Panc1 (cell line): Measurements from ENCODE around the gene GAS7. TPM values are rescaled to one million over a fixed set of nuclear protein-coding genes. Genes with fewer than 3 reads are reported as not detected.

Experiments used
- ATAC-seq: fragments of 200-7000 bp; cut with Tn5 transposase; 2 replicates; pipeline ENCODE4 v1.9.1; 2020; ENCODE audit warnings: mild to moderate bottlenecking, moderate library complexity
- BruUV-seq: library from RNA; stranded (reverse); fragments of 400-500 nt; replicated peaks from 2 replicates; lab custom pipeline; 2021; lab: Mats Ljungman, UMichigan
- CTCF ChIA-PET: fragments of 300-600 bp; sonication (Branson Sonifier 250); formaldehyde crosslinking; loops from one replicate; lab custom pipeline; 2022; ENCODE audit warnings: antibody characterized with exemption; lab: Charles Lee
- POLR2A ChIA-PET: fragments of 300-600 bp; sonication (Branson Sonifier 250); formaldehyde crosslinking; loops from one replicate; lab custom pipeline; 2022; ENCODE audit warnings: antibody characterized with exemption; lab: Charles Lee
- DNase-seq: peaks from one replicate; pipeline ENCODE4 v3.0.0-alpha.2; 2010; ENCODE audit warnings: low read depth, low spot score
- H3K27ac ChIP-seq: 2 replicates; pipeline ENCODE4 v1.5.1; 2011; ENCODE audit warnings: mild to moderate bottlenecking, low read length, inconsistent platforms
- H3K27me3 ChIP-seq: fragments of 200-500 bp; sonication (Bioruptor generic); 2 replicates; pipeline ENCODE4 v1.6.0; 2014; ENCODE audit warnings: low read length, inconsistent platforms; ENCODE audit not compliant: control insufficient read depth, insufficient read depth
- H3K36me3 ChIP-seq: fragments of 200-500 bp; sonication (Bioruptor generic); 2 replicates; pipeline ENCODE4 v1.5.1; 2014; ENCODE audit warnings: inconsistent platforms, mild to moderate bottlenecking, low read length, moderate library complexity; ENCODE audit not compliant: control insufficient read depth, insufficient read depth
- H3K4me1 ChIP-seq: 2 replicates; pipeline ENCODE4 v1.5.1; 2011; ENCODE audit warnings: inconsistent platforms, mild to moderate bottlenecking, low read length, moderate library complexity; ENCODE audit not compliant: control insufficient read depth, insufficient read depth
- H3K4me3 ChIP-seq, 2 experiments: 2 replicates each; pipeline ENCODE4 v1.5.1; 2011 to 2012; ENCODE audit warnings: low read depth in 2 of 2, low read length in 2 of 2, mild to moderate bottlenecking in 2 of 2, inconsistent platforms in 1 of 2, moderate library complexity in 1 of 2
- H3K9me3 ChIP-seq: fragments of 200-500 bp; sonication (Bioruptor generic); 2 replicates; pipeline ENCODE4 v1.5.1; 2014; ENCODE audit warnings: low read depth, mild to moderate bottlenecking, inconsistent platforms, low read length, moderate library complexity; ENCODE audit not compliant: control insufficient read depth, insufficient read depth
- CTCF ChIP-seq: fragments of 450-650 bp; IDR thresholded peaks from 2 replicates; pipeline ENCODE4 v1.5.1; 2017; ENCODE audit warnings: mild to moderate bottlenecking
- POLR2AphosphoS5 ChIP-seq: IDR thresholded peaks from 2 replicates; pipeline ENCODE4 v1.6.1; 2012; ENCODE audit warnings: mild to moderate bottlenecking, low read depth, low read length, moderate library complexity
- REST ChIP-seq, 2 experiments: IDR thresholded peaks; 2 replicates each; pipeline ENCODE4 v1.6.1; 2011 to 2012; ENCODE audit warnings: low read depth in 2 of 2, control low read depth in 1 of 2, low read length in 1 of 2, mild to moderate bottlenecking in 1 of 2, moderate library complexity in 1 of 2; ENCODE audit not compliant: insufficient read depth in 1 of 2
- SIN3A ChIP-seq: IDR thresholded peaks from 2 replicates; pipeline ENCODE4 v1.6.1; 2012; ENCODE audit warnings: low read depth, mild to moderate bottlenecking, low read length, moderate library complexity, borderline replicate concordance; ENCODE audit not compliant: insufficient read depth
- TCF7L2 ChIP-seq: IDR thresholded peaks from 2 replicates; pipeline ENCODE4 v1.6.1; 2011; ENCODE audit warnings: mild to moderate bottlenecking, low read depth, low read length, inconsistent platforms
- in situ Hi-C: cut with HindIII; loops from 2 replicates; pipeline ENCODE4 v1.10.0; 2016; ENCODE audit warnings: low sequenced_read_pairs, low pct_unique_long_range_greater_than_20kb
- intact Hi-C: fragments of 100-400 bp; cut with micrococcal nuclease; formaldehyde crosslinking; loops from one replicate; pipeline ENCODE4 v1.10.0; 2022; ENCODE audit not compliant: unreplicated experiment
- total RNA-seq: library from RNA; stranded (reverse); gene quantifications from one replicate; pipeline ENCODE4 v1.2.1, GENCODE V29; 2021; ENCODE audit not compliant: unreplicated experiment

Gene GAS7
- total RNA-seq, 1 experiment from 2014 or later = 0.05 TPM

- no peak for DNase-seq
- intact Hi-C loops (no loop called here), in situ Hi-C loops (no loop called here)
- Histone ChIP-seq H3K4me3 (no peak overlapping the region), H3K36me3 (no peaks in the 10 kb centered on the region), H3K27ac (no peak overlapping the region), H3K9me3 (no peaks in the 10 kb centered on the region), H3K4me1 (no peaks in the 10 kb centered on the region), H3K27me3 (no peaks in the 10 kb centered on the region)
- ATAC-seq = no peak
- CTCF ChIA-PET = no interaction called here
- POLR2A ChIA-PET = no interaction called here
- BruUV-seq = no TSS peak
- TF ChIP-seq POLR2AphosphoS5 = no peak
- TF ChIP-seq REST (IDR thresholded peaks at IDR 0.05; ENCODE audit: insufficient read depth in 1 of 2, low read depth in 2 of 2, low read length in 1 of 2) = no peak
- TF ChIP-seq CTCF = no peak
- TF ChIP-seq TCF7L2 = no peak
- no peak for TF ChIP-seq SIN3A
These were observed 37.0 kb downstream of the GAS7 start for GRCh38 chr17:10161386-10161785.

GRCh38 chr17:10156948-10157607 lies 41.3 kb downstream of the GAS7 start:
- intact Hi-C loops (no loop called here), in situ Hi-C loops (no loop called here)
- no peak for DNase-seq
- BruUV-seq = no TSS peak
- ChIA-PET POLR2A (no interaction called here), CTCF (no interaction called here)
- Histone ChIP-seq H3K27ac (no peak overlapping the region), H3K4me3 (no peak overlapping the region), H3K36me3 (no peaks in the 10 kb centered on the region), H3K9me3 (no peaks in the 10 kb centered on the region), H3K27me3 (no peaks in the 10 kb centered on the region), H3K4me1 (no peaks in the 10 kb centered on the region)
- no peak for ATAC-seq
- TF ChIP-seq POLR2AphosphoS5 (no peak), TCF7L2 (no peak), REST (IDR thresholded peaks at IDR 0.05; ENCODE audit: insufficient read depth in 1 of 2, low read depth in 2 of 2, low read length in 1 of 2) (no peak), SIN3A (no peak), CTCF (no peak)
